ENCODE data around the gene SPSB3. TPM values are rescaled to one million over a fixed set of nuclear protein-coding genes. Genes with fewer than 3 reads are reported as not detected.

Gene SPSB3
- total RNA-seq, 1 donor from 2014 or later, result 36.8 TPM

GRCh38 chr16:1818204-1818872 is 36.0 kb upstream of the SPSB3 start:
- peaks cover 2% of the 10 kb centered on the region for H3K4me1 ChIP-seq
- intact Hi-C loops (cut with micrococcal nuclease), result no loop called here
- H3K27ac ChIP-seq (replicated peaks), result no peak overlapping the region
- TF ChIP-seq CTCF (IDR thresholded peaks at IDR 0.05; ENCODE audit: borderline replicate concordance), result no peak
- no peak for DNase-seq
- no peak overlapping the region for H3K4me3 ChIP-seq
- no peaks in the 10 kb centered on the region for H3K9me3 ChIP-seq (replicated peaks)
- peaks cover 95% of the 10 kb centered on the region for H3K36me3 ChIP-seq
- H3K27me3 ChIP-seq (ENCODE audit: low read depth), result no peaks in the 10 kb centered on the region

DNA sequence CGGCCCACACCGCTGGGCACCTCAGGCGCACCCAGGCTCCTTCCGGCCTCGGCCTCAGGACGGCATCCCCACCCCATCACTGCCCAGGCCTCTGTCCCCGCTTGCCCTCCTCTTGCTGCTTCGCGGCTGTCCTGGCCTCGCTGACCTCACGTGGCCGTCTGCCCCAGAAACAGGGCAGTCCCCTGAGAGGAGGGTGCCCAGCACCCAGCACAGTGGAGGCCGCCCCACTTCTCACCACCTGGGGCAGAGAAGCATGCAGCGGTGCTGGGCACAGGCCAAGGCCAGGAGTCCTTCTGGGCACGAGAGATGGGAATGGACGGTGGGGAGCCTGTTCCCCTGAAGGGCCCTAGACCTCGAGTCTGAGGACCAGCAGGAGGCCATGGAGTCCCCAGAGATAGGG is 35.3 kb upstream of the SPSB3 start:
- H3K9me3 ChIP-seq (replicated peaks), result no peaks in the 10 kb centered on the region
- H3K4me3 ChIP-seq, result no peak overlapping the region
- H3K36me3 ChIP-seq, result peaks cover 94% of the 10 kb centered on the region
- H3K27me3 ChIP-seq (ENCODE audit: low read depth), result no peaks in the 10 kb centered on the region
- DNase-seq, result no peak
- intact Hi-C loops (cut with micrococcal nuclease), result no loop called here
- no peak for TF ChIP-seq CTCF (IDR thresholded peaks at IDR 0.05; ENCODE audit: borderline replicate concordance)
- no peaks in the 10 kb centered on the region for H3K4me1 ChIP-seq
- H3K27ac ChIP-seq (replicated peaks), result no peak overlapping the region

- no peak overlapping the region for H3K4me3 ChIP-seq
- no peak overlapping the region for H3K27ac ChIP-seq (replicated peaks)
- intact Hi-C loops (cut with micrococcal nuclease), result no loop called here
- H3K4me1 ChIP-seq, result no peaks in the 10 kb centered on the region
- no peak for DNase-seq
- TF ChIP-seq CTCF (IDR thresholded peaks at IDR 0.05; ENCODE audit: borderline replicate concordance), result no peak
- peaks cover 89% of the 10 kb centered on the region for H3K36me3 ChIP-seq
- H3K27me3 ChIP-seq (ENCODE audit: low read depth), result no peaks in the 10 kb centered on the region
- H3K9me3 ChIP-seq (replicated peaks), result no peaks in the 10 kb centered on the region
Measured at GRCh38 chr16:1817276-1817589, 34.9 kb upstream of the SPSB3 start.

DNA sequence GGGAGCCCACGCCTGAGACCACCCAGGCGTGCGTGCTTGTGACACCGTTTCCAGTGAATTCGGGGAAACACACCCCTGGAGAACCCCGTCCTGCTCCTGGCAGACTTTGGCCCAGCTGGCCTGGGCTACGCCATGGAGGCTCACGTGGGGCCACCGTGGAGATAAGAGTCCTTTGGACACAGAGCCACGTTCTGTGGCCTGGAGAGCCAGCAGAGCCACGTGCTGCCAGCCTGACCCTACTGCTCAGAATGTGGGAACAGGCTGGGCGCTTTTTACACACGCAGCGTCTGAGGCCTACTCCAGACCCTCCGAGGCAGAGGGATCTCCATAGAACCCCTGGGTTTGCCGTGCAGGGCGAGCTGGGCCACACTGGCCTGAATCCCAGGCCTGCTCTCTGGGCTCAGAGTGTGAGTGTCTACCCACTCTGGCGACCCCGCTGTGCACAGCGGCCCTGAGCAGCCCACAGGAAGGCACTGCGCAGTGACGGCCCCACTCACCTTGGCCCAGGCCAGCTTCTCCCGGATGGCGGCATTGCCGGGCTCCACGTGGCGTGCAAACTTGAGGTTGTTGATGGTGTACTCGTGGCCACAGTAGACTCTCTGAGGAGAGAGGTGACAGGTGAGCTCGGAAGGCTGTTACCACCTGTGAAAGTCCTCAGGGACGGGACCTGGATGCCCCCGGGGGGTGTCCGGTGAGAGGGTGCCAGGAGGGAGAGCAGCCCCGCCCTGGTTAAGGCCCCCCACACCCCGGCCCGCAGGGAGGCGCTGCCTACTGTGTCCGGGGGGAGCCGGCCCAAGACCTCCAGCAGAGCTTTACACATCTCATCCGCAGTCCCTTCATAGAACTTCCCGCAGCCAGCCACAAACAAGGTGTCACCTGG is 34.3 kb upstream of the SPSB3 start:
- no peak for DNase-seq
- intact Hi-C loops (cut with micrococcal nuclease), result no loop called here
- TF ChIP-seq CTCF (IDR thresholded peaks at IDR 0.05; ENCODE audit: borderline replicate concordance), result no peak
- Histone ChIP-seq H3K4me3 (no peak overlapping the region), H3K9me3 (replicated peaks) (no peaks in the 10 kb centered on the region), H3K4me1 (no peaks in the 10 kb centered on the region), H3K27ac (replicated peaks) (no peak overlapping the region), H3K27me3 (ENCODE audit: low read depth) (no peaks in the 10 kb centered on the region), H3K36me3 (peaks cover 83% of the 10 kb centered on the region)

GRCh38 chr16:1815461-1815860 is 33.1 kb upstream of the SPSB3 start:
- Histone ChIP-seq H3K27ac (replicated peaks) (no peak overlapping the region), H3K4me3 (no peak overlapping the region), H3K4me1 (no peaks in the 10 kb centered on the region), H3K36me3 (peaks cover 74% of the 10 kb centered on the region), H3K9me3 (replicated peaks) (no peaks in the 10 kb centered on the region), H3K27me3 (ENCODE audit: low read depth) (no peaks in the 10 kb centered on the region)
- intact Hi-C loops (cut with micrococcal nuclease), result no loop called here
- no peak for TF ChIP-seq CTCF (IDR thresholded peaks at IDR 0.05; ENCODE audit: borderline replicate concordance)
- no peak for DNase-seq

Measured in left ventricle myocardium inferior (tissue), 1 donor.